Stimulated activated CD4-positive, alpha-beta T cell treated with anti-CD3 and anti-CD28 coated beads, Interleukin-12 subunit alpha, Interleukin-12 subunit beta, amount 100 ng/mL, for 48 hours (primary cell): ENCODE measurements around the gene RBM15.

Source experiments
- DNase-seq, 3 donors: peaks; one replicate each; pipeline ENCODE4 v3.0.0-alpha.2; 2020; ENCODE audit warnings: low read depth in 2 of 3, low spot score in 1 of 3

Gene RBM15

DNA sequence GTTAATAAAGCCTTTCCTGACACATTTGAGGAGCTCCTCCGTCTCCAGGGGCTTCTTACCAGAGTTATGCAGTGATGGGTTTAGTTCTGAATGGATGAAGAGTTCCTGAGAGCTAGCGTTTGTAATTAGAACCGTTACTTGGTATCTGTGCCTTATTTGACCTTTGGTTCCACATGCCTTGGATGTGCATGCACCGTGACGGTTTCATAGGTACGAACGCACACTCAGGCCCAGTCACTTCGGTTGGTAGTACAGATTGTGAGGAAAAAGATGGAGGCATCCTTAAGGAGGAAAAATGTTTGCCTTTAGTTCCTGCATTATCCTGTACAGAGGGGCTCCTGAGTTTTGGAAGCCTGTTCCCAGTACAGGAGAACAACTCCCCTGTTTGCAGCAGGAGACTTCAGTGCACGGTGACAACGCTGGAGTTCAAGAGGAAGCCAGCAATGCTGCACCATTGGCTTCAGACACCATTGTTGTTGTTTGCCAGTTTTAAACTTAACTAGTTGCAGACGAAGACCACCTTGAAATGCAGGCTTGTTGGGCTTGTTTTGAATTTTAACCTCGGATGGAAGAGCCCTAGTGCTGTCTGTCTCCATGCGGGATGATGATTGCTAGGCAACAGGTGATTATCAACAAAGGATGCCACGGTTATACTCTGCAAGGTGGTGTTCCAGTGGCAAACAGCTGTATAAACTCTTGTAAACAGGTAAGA, 8.2 kb downstream of the RBM15 start:
- DNase-seq, result no peak

DNA sequence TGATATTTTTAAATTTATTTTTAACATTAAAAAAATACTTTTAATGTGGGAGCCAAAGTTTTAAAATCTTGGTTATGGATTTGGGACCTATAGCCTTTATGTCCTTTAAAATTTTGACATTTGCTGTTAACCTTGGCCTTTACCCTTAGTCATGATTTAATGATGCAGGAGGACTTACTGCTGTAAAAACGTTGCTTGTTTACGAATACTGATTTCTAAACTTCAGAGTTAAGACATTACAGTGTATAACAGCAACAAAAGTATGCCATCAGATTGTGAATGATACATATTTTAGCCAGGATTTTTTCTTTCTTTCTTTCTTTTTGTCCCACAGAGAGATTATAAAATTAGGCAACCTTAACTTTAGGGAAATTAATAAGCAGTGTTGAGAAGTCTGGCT, 8.9 kb downstream of the RBM15 start:
- no peak for DNase-seq

DNA sequence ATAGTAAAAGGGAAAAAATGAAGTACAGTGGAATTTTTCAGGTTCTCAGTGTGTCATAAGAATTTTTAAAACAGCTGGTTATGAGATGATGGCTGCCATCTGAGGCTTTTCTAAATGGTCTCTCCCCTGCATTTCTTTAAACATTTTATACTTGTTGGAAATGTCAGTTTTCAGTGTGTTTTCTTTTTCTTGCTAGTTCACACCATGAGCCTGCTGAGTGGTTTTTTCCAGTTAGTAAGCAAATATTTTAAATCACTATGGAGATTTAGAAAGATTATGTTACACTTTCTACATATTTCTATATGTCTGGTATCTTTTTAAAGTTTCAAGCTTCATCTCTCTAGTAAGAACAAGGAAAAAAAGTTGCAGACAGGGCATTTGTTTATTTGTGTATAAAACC, 9.6 kb downstream of the RBM15 start:
- DNase-seq, result no peak

DNA sequence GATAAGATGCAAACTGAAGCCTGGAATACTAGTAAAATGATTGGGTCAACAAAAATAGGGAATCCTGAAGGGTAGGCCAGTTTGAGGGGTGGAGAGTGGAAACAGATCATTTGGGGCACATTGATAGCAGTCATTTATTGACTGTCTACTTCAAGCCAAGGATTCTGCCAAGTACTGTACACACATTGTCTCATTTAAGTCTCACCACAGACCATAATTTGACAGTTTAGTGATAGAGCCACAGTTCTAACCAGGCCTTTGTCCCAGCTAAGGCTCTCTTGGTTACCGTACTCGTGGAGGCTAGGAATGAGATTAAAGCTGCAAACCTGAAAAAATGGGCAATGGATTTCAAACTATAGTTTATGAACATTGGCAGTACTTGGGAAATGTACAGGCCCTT, 11.2 kb downstream of the RBM15 start:
- DNase-seq, result no peak

DNA sequence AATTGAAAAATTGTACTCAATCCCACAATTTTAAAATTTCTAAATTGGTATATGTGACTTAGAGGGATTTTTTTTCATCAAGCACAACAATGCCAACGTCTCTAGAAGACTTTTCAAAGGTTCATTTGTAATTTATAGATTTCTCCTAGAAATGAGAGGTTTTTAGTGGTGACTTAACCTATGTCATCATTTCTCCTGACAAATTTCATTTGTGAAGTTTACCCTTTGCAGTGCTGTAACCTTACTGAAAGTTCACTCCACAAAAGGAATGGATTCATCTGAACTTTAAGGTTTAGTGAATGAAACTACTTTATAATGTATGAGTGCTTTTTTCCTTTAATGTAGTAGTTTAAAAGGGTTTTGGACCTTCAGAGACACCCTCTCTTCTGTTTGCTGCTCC, 16.1 kb downstream of the RBM15 start:
- no peak for DNase-seq

DNA sequence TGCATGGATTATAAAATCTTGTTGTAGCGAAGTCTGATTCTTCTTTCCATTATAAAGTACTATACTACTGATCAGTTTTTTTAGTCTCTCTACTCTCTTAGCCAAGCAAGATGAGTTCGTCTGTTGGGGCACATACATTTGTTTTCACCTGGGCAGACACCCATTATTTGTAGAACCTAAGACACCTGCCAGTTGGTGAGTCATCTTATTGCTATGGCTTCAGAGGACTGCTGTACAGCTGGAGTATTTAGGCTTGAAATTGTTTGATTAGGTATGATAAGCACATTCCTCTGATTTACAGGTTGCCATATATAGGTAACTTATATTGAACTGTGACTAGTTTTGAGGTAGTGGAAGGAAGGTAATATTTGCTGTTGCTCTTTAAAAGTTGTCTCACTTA, 17.2 kb downstream of the RBM15 start:
- DNase-seq, result no peak

DNA sequence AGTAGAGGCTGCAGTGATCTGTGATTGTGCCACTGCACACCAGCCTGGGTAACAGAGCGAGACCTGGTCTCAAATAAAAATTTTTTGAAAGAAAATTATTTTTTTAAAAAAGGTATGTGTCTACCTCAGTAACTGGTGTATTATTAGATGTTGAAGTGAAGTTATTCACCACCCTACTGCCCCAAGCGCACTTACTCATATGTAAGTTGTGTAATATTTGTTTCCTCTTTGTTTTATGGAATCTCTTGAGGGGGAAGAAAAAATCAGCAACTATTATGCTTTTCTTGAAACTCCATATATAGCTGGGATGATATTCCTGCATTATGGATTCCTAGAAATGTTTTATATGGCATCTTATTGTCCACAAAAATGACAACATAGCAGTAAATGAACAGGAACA, 21.3 kb downstream of the RBM15 start:
- no peak for DNase-seq

DNA sequence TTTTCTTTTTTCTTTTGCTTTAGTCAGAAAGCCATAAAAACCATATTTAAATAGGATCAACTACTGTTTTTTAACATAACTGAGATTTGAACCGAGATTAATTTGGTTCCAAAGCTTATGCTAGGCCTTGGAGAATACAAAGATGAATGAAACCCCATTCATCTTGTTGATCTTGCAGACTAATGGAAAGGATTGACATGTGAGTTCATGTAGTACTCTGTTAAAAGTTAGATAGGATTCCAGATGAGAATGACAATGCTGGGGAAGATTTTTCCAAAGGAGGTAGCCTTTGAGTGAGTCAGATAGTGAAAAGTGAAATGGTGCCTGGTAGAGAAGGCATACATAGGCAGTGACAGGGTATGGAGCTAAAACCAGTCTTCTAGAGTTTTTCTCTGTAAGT, 22.7 kb downstream of the RBM15 start:
- no peak for DNase-seq

DNA sequence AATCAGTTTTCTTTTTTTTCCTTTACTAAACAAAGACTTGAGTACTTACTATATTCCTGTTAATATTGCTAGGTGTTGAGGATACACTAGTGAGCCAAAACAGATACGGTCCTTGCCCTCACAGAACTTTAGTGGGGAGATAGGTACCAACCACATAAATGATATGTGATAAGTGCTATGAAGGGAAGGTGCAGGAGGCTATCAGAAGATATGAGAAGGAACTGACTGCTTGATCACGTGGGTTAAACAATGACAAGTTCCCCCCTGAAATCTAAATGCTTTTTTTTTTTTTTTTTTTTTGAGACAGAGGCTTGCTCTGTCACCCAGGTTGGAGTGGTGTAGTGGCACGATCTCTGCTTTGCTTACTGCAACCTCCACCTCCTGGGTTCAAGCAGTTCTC, 25.0 kb downstream of the RBM15 start:
- DNase-seq, result no peak

DNA sequence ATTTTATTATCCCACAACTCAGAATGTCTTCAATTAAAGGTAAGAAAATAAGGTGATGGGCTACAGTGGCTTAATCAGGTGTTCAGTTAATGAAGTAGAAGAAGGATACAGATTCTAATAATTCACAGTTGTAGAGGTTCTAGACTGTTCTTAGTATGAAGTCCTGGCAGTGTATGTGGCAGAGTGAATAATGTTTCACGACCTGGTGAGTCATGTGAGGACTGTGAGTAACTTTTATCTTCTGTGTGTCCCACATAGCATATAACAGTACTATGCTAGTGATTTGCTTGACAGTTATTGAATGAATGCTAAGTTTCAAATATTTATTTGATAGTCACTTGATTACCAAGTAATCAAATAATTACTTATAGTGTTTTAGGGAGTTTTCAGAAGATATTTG, 31.6 kb downstream of the RBM15 start:
- DNase-seq, result peak in 1 of 3 donors; percentile 9

DNA sequence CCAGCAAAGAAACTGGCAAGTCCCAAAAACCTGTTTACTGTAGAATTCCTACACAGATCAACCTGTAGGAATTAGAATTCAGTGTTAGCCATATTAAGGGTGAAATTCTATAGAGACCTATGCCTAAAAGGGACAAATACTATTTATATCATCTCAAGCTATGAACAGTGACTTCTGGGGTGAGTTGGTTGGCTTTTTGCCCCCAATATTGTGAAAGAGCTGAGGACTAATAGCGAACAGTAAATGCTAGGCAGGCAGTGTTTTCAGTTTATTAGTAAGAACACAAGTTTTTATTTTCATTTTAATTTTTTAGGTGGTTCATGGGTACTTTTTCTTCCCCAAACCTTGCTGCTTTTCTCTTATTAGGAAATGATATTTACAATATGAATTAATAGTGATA, 36.3 kb downstream of the RBM15 start:
- no peak for DNase-seq

DNA sequence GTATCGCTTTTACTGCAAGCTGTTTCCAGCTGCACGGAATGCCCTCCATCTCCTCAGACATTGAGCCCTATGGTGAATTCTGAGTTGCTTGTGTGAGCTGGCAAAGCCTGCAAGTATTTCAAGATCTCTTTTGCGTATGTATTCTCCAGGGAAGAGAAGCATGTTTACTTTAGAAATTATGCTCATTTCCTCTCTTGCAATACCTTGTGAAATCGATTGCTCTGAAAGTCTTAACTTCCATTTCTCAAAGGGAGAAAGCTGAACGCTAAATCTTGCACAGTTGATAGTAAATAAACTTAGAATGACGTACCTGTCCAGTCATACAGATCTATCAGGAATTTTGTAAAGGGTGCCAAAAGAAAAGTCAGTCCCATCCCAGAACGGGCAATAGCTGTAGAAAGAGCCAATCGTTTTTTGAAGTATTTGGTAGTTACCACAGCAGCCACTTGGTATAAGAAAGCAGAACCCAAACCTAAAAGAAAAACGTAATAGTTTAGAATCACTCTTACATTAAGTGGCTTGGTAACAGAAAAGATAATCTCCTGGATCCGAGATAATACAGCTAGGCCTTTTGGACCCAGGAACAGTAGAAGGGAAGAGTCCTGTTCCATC, 41.6 kb downstream of the RBM15 start:
- no peak for DNase-seq

DNA sequence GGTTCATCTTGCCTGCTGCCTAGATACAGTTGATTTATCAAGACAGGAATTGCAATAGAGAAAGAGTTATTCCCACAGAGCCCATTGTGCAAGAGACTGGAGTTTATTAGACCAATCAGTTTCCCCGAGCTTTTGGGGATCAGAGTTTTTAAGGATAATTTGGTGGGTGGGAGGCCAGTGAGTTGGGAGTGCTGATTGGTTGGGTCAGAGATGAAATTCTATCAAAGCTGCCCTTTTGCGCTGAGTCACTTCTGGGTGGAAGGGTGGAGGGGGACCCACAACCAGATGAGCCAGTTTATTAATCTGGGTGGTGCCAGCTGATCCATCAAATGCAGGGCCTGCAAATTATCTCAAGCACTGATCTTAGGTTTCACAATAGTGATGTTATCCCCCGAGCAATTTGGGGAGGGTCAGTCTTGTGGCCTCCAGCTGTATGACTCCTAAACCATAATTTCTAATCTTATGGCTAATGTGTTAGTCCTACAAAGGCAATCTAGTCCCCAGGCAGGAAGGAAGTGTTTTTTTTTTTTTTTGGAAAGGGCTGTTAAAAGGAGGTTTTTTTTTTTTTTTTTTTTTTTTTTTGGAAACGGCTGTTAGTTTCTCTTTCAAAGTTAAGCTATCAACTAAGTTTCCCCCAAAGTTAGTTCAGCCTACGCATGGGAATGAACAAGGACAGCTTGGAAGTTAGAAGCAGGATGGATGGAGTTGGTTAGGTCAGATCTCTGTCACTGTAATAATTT, 44.2 kb downstream of the RBM15 start:
- DNase-seq, result no peak

DNA sequence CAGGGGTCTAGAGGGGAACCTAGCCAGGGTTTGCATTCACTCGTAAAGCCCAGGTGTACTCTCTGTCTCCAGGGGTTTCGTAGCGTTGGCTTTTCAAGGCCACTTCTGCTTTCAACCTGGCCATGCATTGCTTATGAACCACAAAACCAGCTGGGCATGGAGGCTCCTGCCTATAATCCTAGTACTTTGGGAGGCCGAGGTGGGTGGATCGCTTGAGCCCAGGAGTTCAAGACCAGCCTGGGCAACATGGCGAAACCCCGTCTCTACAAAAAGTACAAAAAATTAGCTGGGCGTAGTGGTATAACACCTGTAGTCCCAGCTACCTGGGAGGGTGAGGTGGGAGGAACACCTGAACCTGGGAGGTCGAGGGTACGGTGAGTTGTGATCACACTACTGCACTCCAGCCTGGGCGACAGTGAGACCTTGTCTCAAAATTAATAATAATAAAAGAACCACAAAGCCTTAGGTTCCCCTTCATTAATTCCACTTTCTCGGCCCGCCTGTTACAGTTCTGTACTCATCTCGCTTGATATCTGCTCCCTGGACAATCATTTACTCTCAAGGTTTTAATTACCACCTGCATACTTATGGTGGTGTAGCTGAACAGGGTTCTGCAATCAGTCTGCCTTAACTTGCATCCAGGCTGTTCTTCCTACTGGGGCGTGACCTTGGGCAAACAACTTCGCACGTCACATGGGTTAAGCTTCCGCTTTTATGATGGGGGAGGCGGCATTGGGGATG, 45.6 kb downstream of the RBM15 start:
- DNase-seq, result no peak

DNA sequence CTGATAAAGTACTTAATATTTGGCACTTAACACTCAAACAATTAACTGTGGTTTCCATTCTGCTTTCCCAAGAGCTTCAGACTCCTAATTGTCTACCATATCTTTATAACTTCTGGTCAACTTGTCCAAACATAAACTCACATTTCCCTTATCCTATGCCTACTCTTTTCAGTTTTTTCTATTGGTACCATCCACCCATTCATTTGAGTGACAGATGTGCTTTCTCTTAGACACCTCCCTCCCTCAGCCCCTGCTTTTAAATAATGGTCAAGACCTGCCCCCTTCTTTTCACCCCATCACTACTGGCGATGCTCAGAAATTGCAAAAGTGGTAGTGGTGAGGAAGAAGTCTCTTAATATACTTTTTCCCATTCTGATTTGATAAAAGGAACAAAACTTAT, 46.2 kb downstream of the RBM15 start:
- no peak for DNase-seq

DNA sequence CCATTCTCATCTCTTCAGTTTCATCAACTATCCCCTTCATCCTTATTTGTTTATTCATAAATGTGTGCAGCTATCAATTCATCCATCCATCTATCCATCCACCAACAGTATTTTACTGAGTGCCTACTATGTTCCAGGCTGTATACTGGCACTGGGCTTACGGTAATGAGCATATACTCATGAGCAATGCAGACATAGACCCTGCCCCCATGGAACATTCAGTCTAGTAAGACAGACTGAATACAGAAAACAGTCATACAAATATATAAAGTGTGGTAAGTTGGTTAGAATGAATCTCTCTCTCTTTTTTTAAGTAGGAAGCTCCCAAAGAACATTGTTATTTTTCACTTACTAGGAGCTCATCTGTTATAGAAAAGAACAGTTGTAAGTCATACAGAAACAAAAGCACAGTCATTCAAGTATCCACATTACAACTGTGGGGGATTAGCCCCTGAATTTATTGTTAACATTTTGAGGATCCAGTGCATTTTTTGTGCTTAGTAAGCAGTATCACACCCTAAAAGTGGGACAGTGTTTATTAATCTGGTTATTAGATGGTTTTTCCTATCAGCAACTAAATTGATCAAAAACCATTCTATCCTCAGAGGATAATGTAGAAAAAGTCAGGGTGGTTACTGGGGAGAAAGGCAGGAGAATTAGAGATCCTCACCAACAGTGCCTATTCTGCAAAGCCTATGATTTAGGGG, 48.0 kb downstream of the RBM15 start:
- DNase-seq, result no peak

DNA sequence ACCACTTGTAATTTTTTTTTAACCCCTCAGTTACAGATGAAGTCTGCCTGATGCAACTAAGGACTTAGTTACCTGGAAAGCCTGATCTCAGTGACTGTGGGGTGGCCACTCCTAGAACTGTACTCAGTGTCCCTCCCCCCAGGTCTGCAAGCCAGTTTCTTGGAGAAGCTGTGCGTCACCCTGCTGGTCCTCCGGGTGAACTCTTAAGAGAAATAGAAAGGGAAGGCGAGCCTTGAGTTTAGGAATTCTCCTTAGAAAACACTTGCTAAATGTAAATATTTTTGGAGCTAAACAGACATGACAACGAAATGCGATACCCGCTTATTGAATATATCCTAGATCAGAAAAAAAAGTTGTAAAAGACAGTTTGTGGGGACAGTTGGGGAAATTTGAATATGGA, 50.9 kb downstream of the RBM15 start:
- no peak for DNase-seq

DNA sequence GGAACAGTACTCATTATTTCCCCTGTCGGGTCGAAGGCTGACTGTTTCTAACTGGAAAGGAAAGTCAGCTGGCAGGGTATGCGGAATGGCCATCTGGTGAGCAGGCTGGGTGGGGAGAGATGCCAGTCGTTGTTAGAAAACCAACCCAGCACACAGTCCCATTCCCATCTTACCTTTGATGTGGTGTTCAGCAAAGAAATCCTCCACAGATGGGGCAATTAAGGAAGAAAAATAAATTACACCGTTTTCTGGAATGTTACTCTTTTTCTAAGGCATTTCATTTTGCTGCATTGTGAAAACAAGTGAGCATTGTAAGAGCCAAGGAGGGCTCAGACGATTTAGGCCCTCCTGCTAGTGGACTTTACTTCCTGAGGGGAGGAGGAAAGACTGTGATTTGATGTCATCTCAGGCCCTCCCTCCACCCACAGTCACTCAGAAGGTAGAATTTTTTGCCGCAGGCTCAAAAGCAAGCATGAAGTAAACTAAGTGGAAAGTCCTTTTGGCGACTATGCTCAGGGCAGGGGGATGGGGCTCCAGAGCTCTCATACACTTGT, 51.6 kb downstream of the RBM15 start, which contains the start of gene SLC16A4:
SLC16A4 (minus strand) TSS at position 335 of the 554 bp plus-strand sequence. CDS start 1,703 bp downstream, outside the sequence.
- DNase-seq, result no peak

DNA sequence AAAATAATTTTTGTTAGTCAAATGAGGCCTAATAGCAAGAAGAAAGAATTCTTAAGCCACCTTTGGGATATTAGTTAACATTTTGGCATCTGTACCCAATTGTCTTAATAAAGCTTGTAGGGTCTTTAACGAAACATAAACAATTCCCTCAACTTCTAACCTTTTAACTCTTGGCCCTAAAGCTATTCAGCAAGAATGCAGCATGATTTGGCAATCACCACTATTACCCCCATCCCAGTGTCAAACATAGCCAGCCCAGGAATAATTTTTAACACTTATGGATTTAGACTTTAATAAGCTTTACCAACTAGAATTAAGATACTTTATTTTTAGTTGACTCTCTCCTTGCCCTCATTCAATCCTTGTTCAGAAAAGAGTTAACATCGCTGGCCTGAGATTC, 54.1 kb downstream of the RBM15 start:
- no peak for DNase-seq

DNA sequence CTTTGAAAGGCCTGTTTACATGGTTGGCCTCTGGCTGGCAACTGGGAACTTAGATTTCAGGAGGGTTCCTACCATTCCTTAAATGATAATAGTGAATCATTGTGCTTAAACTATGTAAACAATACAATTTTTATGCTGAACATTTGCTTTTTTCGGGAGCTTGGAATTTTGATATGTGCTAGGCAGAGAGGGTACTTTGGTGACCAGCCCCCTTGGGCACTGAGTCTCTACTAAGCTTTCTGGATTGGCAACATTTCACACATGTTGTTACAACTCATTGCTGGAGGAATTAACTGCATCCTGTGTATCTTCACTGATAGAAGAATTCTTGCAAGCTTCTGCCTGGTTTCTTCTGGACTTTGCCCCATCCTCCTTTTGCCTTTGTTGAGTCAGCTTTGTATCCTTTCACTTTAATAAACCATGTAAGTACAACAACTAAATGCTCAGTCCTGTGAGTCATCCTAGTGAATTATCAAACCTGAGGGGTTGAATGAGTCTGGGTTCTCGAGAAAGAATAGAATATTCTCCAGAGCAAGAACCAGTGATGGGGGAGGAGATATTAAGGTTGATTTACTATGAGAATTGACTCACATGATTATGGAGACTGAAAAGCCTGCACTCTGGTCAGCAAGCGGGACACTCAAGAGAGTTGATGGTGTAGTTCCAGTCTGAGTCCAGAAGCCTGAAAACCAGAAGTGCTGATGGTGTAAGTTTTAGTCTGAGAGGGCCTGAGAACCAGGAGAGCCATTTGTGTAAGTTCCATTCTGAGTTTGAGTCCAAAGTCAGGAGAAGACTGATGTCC, 54.7 kb downstream of the RBM15 start:
- DNase-seq, result no peak
